ENCODE measurements around the gene DLG4. TPM values are rescaled to one million over a fixed set of nuclear protein-coding genes. Genes with fewer than 3 reads are reported as not detected.

Gene DLG4
- polyA plus RNA-seq, 2 donors, result 3.2 to 11.8 TPM

- Histone ChIP-seq H3K27me3 (ENCODE audit: control insufficient read depth in 1 of 2, insufficient read depth in 2 of 2, low read length in 2 of 2) (no peaks in the 10 kb centered on the region), H3K9me3 (ENCODE audit: control insufficient read depth in 2 of 2, insufficient read depth in 1 of 2, low read depth in 1 of 2, low read length in 1 of 2) (no peaks in the 10 kb centered on the region), H3K4me1 (ENCODE audit: control insufficient read depth in 2 of 2, insufficient read depth in 2 of 2, low read length in 1 of 2) (peaks cover 2 to 14% of the 10 kb centered on the region in 2 donors), H3K36me3 (ENCODE audit: control insufficient read depth in 2 of 2, insufficient read depth in 2 of 2, low read length in 1 of 2) (peaks cover 0 to 3% of the 10 kb centered on the region in 2 donors), H3K4me3 (ENCODE audit: low read depth in 1 of 2, low read length in 2 of 2) (peak overlapping the region; percentile 6 to 49), H3K27ac (ENCODE audit: low read depth in 2 of 2, low read length in 1 of 2) (peak overlapping the region; percentile 27 to 35)
- 22 to 27% methylated on average over 7 of the region's 7 CpGs for WGBS, 2 donors
These were observed 3.2 kb downstream of the DLG4 start for GRCh38 chr17:7216242-7217112.

- H3K4me1 ChIP-seq (ENCODE audit: control insufficient read depth in 2 of 2, insufficient read depth in 2 of 2, low read length in 1 of 2), result peaks cover 0 to 7% of the 10 kb centered on the region in 2 donors
- peak overlapping the region; percentile 51 to 88 for H3K27ac ChIP-seq (ENCODE audit: low read depth in 2 of 2, low read length in 1 of 2)
- 17 to 21% methylated on average over 10 of the region's 10 CpGs for WGBS, 2 donors
- H3K27me3 ChIP-seq (ENCODE audit: control insufficient read depth in 1 of 2, insufficient read depth in 2 of 2, low read length in 2 of 2), result no peaks in the 10 kb centered on the region
- no peak overlapping the region for H3K4me3 ChIP-seq (ENCODE audit: low read depth in 1 of 2, low read length in 2 of 2)
- H3K9me3 ChIP-seq (ENCODE audit: control insufficient read depth in 2 of 2, insufficient read depth in 1 of 2, low read depth in 1 of 2, low read length in 1 of 2), result no peaks in the 10 kb centered on the region
- H3K36me3 ChIP-seq (ENCODE audit: control insufficient read depth in 2 of 2, insufficient read depth in 2 of 2, low read length in 1 of 2), result no peaks in the 10 kb centered on the region
These were observed 3.9 kb downstream of the DLG4 start for GRCh38 chr17:7215652-7216180.

- no peaks in the 10 kb centered on the region for H3K9me3 ChIP-seq (ENCODE audit: control insufficient read depth in 2 of 2, insufficient read depth in 1 of 2, low read depth in 1 of 2, low read length in 1 of 2)
- H3K36me3 ChIP-seq (ENCODE audit: control insufficient read depth in 2 of 2, insufficient read depth in 2 of 2, low read length in 1 of 2), result no peaks in the 10 kb centered on the region
- peak overlapping the region; percentile 71 to 88 for H3K27ac ChIP-seq (ENCODE audit: low read depth in 2 of 2, low read length in 1 of 2)
- H3K4me1 ChIP-seq (ENCODE audit: control insufficient read depth in 2 of 2, insufficient read depth in 2 of 2, low read length in 1 of 2), result peaks cover 0 to 7% of the 10 kb centered on the region in 2 donors
- WGBS, 2 donors, result 19 to 25% methylated on average over 9 of the region's 9 CpGs
- no peaks in the 10 kb centered on the region for H3K27me3 ChIP-seq (ENCODE audit: control insufficient read depth in 1 of 2, insufficient read depth in 2 of 2, low read length in 2 of 2)
- H3K4me3 ChIP-seq (ENCODE audit: low read depth in 1 of 2, low read length in 2 of 2), result peak overlapping the region in 1 of 2 donors; percentile 40
These were observed 4.4 kb downstream of the DLG4 start for GRCh38 chr17:7215136-7215638.

- H3K4me3 ChIP-seq (ENCODE audit: low read depth in 1 of 2, low read length in 2 of 2), result peak overlapping the region; percentile 40 to 42
- H3K36me3 ChIP-seq (ENCODE audit: control insufficient read depth in 2 of 2, insufficient read depth in 2 of 2, low read length in 1 of 2), result no peaks in the 10 kb centered on the region
- WGBS, 2 donors, result 1% methylated on average over 44 to 45 of the region's 45 CpGs
- H3K9me3 ChIP-seq (ENCODE audit: control insufficient read depth in 2 of 2, insufficient read depth in 1 of 2, low read depth in 1 of 2, low read length in 1 of 2), result no peaks in the 10 kb centered on the region
- H3K27ac ChIP-seq (ENCODE audit: low read depth in 2 of 2, low read length in 1 of 2), result peak overlapping the region; percentile 71 to 88
- H3K4me1 ChIP-seq (ENCODE audit: control insufficient read depth in 2 of 2, insufficient read depth in 2 of 2, low read length in 1 of 2), result peaks cover 0 to 6% of the 10 kb centered on the region in 2 donors
- no peaks in the 10 kb centered on the region for H3K27me3 ChIP-seq (ENCODE audit: control insufficient read depth in 1 of 2, insufficient read depth in 2 of 2, low read length in 2 of 2)
These were observed 5.1 kb downstream of the DLG4 start for GRCh38 chr17:7214300-7215135.

- H3K27me3 ChIP-seq (ENCODE audit: control insufficient read depth in 1 of 2, insufficient read depth in 2 of 2, low read length in 2 of 2), result no peaks in the 10 kb centered on the region
- WGBS, 2 donors, result 4 to 8% methylated on average over 15 of the region's 15 CpGs
- no peaks in the 10 kb centered on the region for H3K9me3 ChIP-seq (ENCODE audit: control insufficient read depth in 2 of 2, insufficient read depth in 1 of 2, low read depth in 1 of 2, low read length in 1 of 2)
- peak overlapping the region in 1 of 2 donors; percentile 68 for H3K27ac ChIP-seq (ENCODE audit: low read depth in 2 of 2, low read length in 1 of 2)
- H3K4me1 ChIP-seq (ENCODE audit: control insufficient read depth in 2 of 2, insufficient read depth in 2 of 2, low read length in 1 of 2), result peaks cover 0 to 5% of the 10 kb centered on the region in 2 donors
- peak overlapping the region in 1 of 2 donors; percentile 42 for H3K4me3 ChIP-seq (ENCODE audit: low read depth in 1 of 2, low read length in 2 of 2)
- H3K36me3 ChIP-seq (ENCODE audit: control insufficient read depth in 2 of 2, insufficient read depth in 2 of 2, low read length in 1 of 2), result no peaks in the 10 kb centered on the region
These were observed 5.7 kb downstream of the DLG4 start for GRCh38 chr17:7213895-7214299.

GRCh38 chr17:7211491-7212273 is 8.0 kb downstream of the DLG4 start:
- WGBS, 2 donors, result 38 to 56% methylated on average over 17 to 36 of the region's 37 CpGs
- H3K27ac ChIP-seq (ENCODE audit: low read depth in 2 of 2, low read length in 1 of 2), result no peak overlapping the region
- H3K4me3 ChIP-seq (ENCODE audit: low read depth in 1 of 2, low read length in 2 of 2), result no peak overlapping the region
- H3K27me3 ChIP-seq (ENCODE audit: control insufficient read depth in 1 of 2, insufficient read depth in 2 of 2, low read length in 2 of 2), result no peaks in the 10 kb centered on the region
- H3K4me1 ChIP-seq (ENCODE audit: control insufficient read depth in 2 of 2, insufficient read depth in 2 of 2, low read length in 1 of 2), result peaks cover 2 to 4% of the 10 kb centered on the region in 2 donors
- H3K9me3 ChIP-seq (ENCODE audit: control insufficient read depth in 2 of 2, insufficient read depth in 1 of 2, low read depth in 1 of 2, low read length in 1 of 2), result no peaks in the 10 kb centered on the region
- no peaks in the 10 kb centered on the region for H3K36me3 ChIP-seq (ENCODE audit: control insufficient read depth in 2 of 2, insufficient read depth in 2 of 2, low read length in 1 of 2)

- Histone ChIP-seq H3K4me1 (ENCODE audit: control insufficient read depth in 2 of 2, insufficient read depth in 2 of 2, low read length in 1 of 2) (peaks cover 3 to 13% of the 10 kb centered on the region in 2 donors), H3K9me3 (ENCODE audit: control insufficient read depth in 2 of 2, insufficient read depth in 1 of 2, low read depth in 1 of 2, low read length in 1 of 2) (no peaks in the 10 kb centered on the region), H3K27ac (ENCODE audit: low read depth in 2 of 2, low read length in 1 of 2) (no peak overlapping the region), H3K36me3 (ENCODE audit: control insufficient read depth in 2 of 2, insufficient read depth in 2 of 2, low read length in 1 of 2) (peaks cover 0 to 4% of the 10 kb centered on the region in 2 donors), H3K4me3 (ENCODE audit: low read depth in 1 of 2, low read length in 2 of 2) (no peak overlapping the region), H3K27me3 (ENCODE audit: control insufficient read depth in 1 of 2, insufficient read depth in 2 of 2, low read length in 2 of 2) (no peaks in the 10 kb centered on the region)
- 86 to 88% methylated on average over 9 of the region's 9 CpGs for WGBS, 2 donors
These were observed 10.7 kb downstream of the DLG4 start for GRCh38 chr17:7208754-7209460.

GRCh38 chr17:7208027-7208571 is 11.5 kb downstream of the DLG4 start:
- no peak overlapping the region for H3K27ac ChIP-seq (ENCODE audit: low read depth in 2 of 2, low read length in 1 of 2)
- 66 to 69% methylated on average over 21 of the region's 21 CpGs for WGBS, 2 donors
- no peaks in the 10 kb centered on the region for H3K27me3 ChIP-seq (ENCODE audit: control insufficient read depth in 1 of 2, insufficient read depth in 2 of 2, low read length in 2 of 2)
- peaks cover 3 to 13% of the 10 kb centered on the region in 2 donors for H3K4me1 ChIP-seq (ENCODE audit: control insufficient read depth in 2 of 2, insufficient read depth in 2 of 2, low read length in 1 of 2)
- H3K36me3 ChIP-seq (ENCODE audit: control insufficient read depth in 2 of 2, insufficient read depth in 2 of 2, low read length in 1 of 2), result peaks cover 0 to 11% of the 10 kb centered on the region in 2 donors
- no peak overlapping the region for H3K4me3 ChIP-seq (ENCODE audit: low read depth in 1 of 2, low read length in 2 of 2)
- no peaks in the 10 kb centered on the region for H3K9me3 ChIP-seq (ENCODE audit: control insufficient read depth in 2 of 2, insufficient read depth in 1 of 2, low read depth in 1 of 2, low read length in 1 of 2)

Measured in esophagus (tissue), 2 donors.